HFF-Myc (cell line): ENCODE measurements around the gene OR2A5.

Source experiments
- DNase-seq: peaks from one replicate; pipeline ENCODE4 v3.0.0-alpha.2; 2011; ENCODE audit warnings: low read depth; ENCODE audit errors: extremely low read depth
- H3K4me3 ChIP-seq: replicated peaks from 2 replicates; pipeline ENCODE4 v1.5.1; 2011; ENCODE audit warnings: low read depth, mild to moderate bottlenecking, control low read depth, low read length
- TF ChIP-seq, protein P1 (sequence below): IDR thresholded peaks from 2 replicates; pipeline ENCODE4 v1.5.1; 2012; ENCODE audit warnings: mild to moderate bottlenecking, low read depth, low read length, control low read depth; ENCODE audit errors: missing control alignments

OR2A5 gene, protein sequence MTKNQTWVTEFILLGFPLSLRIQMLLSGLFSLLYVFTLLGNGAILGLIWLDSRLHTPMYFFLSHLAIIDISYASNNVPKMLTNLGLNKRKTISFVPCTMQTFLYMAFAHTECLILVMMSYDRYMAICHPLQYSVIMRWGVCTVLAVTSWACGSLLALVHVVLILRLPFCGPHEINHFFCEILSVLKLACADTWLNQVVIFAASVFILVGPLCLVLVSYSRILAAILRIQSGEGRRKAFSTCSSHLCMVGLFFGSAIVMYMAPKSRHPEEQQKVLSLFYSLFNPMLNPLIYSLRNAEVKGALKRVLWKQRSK

DNA sequence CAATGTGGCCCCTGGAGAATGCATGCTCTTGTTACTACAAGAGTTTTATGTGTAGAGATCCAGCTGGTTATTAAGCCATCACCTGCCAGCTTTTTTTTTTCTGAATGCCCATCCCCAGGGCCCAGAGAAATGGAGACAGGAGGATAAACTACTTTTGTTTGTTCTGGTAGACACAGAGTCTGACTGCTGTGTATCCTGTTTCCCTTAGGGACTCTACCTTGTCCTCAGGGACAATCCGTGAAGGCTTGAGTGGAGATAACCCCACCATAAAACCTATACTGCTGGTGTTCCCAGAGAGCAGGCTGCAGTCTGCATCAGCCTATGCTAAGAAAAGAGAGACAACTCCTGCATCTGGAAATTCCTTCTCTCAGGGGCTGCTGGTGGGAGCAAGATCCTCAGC lies at the start of gene OR2A5:
Gene OR2A5 (plus strand): TSS at position 301 of the 400 bp plus-strand sequence. CDS start 1,454 bp downstream, outside the sequence.
- TF ChIP-seq, protein P1, sequence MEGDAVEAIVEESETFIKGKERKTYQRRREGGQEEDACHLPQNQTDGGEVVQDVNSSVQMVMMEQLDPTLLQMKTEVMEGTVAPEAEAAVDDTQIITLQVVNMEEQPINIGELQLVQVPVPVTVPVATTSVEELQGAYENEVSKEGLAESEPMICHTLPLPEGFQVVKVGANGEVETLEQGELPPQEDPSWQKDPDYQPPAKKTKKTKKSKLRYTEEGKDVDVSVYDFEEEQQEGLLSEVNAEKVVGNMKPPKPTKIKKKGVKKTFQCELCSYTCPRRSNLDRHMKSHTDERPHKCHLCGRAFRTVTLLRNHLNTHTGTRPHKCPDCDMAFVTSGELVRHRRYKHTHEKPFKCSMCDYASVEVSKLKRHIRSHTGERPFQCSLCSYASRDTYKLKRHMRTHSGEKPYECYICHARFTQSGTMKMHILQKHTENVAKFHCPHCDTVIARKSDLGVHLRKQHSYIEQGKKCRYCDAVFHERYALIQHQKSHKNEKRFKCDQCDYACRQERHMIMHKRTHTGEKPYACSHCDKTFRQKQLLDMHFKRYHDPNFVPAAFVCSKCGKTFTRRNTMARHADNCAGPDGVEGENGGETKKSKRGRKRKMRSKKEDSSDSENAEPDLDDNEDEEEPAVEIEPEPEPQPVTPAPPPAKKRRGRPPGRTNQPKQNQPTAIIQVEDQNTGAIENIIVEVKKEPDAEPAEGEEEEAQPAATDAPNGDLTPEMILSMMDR, result no peak
- no peak for DNase-seq
- H3K4me3 ChIP-seq, result no peak within 1 kb of the TSS

DNA sequence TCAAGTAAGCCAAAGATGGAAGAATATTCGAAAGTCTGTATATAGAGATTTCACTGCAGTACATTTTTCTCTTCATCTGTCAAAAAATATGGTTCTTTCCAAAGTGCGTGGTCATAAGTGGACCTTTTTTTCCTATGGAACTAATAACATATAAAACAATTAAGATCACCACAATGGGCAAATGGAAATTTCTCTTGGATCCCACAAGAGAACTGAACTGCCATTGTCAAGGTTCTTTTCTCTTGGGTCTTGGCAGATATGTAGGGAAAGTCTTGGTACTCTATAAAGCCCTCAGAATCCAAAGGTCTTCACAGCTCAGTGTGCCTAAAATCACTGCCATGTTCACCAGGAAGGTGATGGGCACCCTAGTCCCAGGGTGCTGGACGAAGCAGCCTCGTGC lies 48.7 kb upstream of the OR2A5 start, which contains the start of gene OR6B1:
Gene OR6B1 (plus strand): TSS at position 301 of the 400 bp plus-strand sequence. CDS start 3,677 bp downstream, outside the sequence.
- TF ChIP-seq, protein P1, result no peak
- H3K4me3 ChIP-seq, result no peak within 1 kb of the TSS
- DNase-seq, result no peak

DNA sequence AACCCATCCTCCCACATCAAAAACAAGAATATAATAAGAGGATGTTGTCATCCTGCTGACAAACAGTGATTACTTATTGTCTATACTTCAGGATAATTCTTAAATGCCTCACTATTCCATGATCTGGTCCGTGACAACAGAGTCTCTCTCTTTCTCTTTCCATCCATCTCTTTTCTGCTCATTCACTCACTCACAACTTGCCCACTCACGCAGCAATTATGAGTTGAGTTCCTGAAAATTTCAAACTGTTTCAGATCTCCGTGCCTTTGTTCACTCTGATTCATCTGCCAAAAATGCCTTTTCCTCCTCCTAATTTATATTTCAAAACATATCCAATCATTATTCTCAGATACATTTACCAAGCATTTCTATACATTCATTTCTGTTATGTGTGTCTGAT lies 47.2 kb upstream of the OR2A5 start:
- no peak overlapping the region for H3K4me3 ChIP-seq
- TF ChIP-seq, protein P1, result no peak
- DNase-seq, result no peak

DNA sequence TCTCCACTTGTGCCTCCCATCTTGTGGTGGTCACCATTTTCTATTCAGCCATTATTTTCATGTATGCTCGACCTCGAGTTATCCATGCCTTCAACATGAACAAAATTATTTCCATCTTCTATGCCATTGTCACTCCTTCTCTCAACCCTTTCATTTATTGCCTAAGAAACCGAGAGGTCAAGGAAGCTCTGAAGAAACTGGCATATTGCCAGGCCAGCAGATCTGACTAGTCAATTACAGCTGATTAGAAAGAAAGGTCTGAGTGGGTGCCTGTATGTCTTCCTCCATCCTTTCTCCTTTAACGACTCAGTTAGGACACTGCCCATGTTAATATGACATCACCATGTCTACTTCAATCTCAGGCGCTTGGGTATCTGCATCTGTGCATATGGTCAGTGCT lies 44.0 kb upstream of the OR2A5 start:
- TF ChIP-seq, protein P1, result no peak
- DNase-seq, result no peak
- H3K4me3 ChIP-seq, result no peak overlapping the region

DNA sequence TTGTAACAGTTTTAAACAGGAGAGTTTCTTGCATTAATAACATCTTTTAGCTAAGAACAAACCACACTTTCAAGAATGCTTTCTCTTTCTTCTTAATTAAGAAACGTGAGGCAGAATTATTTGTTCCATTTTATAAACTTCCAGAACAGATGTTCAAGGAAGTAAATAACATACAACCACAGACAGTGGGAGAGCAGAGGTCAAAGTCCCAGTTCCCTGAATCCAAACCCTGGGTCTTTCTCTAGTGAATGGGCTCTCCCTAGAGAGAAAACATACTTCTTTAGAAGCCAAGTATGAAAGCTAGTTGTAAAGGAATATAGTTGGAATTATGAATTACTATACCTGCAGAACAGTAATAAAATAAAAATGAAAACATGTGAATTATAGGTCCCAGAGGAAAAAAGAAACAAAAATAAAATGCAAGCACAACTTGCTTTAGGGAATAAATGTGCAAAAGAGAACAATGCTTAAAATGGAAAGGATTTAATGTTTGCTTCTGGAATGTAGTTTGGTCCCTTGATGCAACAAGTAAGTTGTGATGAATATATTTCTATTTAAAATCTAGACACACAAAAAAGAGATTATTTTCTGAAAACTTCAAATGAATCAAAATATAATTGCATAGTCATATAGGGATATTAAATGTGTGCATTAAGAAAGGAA lies 42.6 kb upstream of the OR2A5 start:
- TF ChIP-seq, protein P1, result no peak
- no peak for DNase-seq
- no peak overlapping the region for H3K4me3 ChIP-seq

DNA sequence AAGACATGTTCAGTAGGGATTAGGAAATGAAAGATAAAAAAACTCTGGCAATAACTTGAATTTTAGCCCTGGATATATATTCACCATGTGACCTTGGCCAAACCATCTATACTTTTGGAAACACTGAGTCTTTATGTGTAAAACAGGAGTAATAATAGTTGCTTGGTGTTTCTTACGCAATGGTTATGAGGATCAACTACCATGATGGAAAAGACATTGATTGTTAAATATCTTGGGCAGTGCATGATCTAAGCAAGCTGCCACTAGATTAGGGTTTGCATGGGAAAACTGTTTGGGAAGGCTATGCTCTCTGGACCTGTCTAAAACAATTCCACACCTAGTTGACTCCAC lies 42.1 kb upstream of the OR2A5 start:
- DNase-seq, result no peak
- TF ChIP-seq, protein P1, result no peak
- no peak overlapping the region for H3K4me3 ChIP-seq
